Esophagus muscularis mucosa (tissue), 4 donors: ENCODE data around the gene DUSP10. TPM values are rescaled to one million over a fixed set of nuclear protein-coding genes. Genes with fewer than 3 reads are reported as not detected.
A peak's percentile ranks its signal among the peaks of the same experiment; 100 is the strongest.

Source experiments
- DNase-seq: peaks from one replicate; pipeline ENCODE4 v3.0.0-alpha.2; 2017; ENCODE audit errors: extremely low spot score
- H3K27ac ChIP-seq, 4 donors: fragments of 200-600 bp; sonication (generic); replicated peaks in 1 of 4; 1 replicate in 3 of 4; 2 replicates in 1 of 4; pipeline ENCODE4 v1.5.1; 2016 to 2019; ENCODE audit warnings: mild to moderate bottlenecking in 1 of 4
- H3K27me3 ChIP-seq, 4 donors: fragments of 200-600 bp; sonication (generic); one replicate each; pipeline versions ENCODE4 v1.5.1 to v1.6.0; 2016 to 2019
- H3K36me3 ChIP-seq, 4 donors: fragments of 200-600 bp; sonication (generic); one replicate each; pipeline ENCODE4 v1.5.1; 2016 to 2019
- H3K4me1 ChIP-seq, 4 donors: fragments of 200-600 bp; sonication (generic); one replicate each; pipeline ENCODE4 v1.5.1; 2016 to 2019
- H3K4me3 ChIP-seq, 4 donors: fragments of 200-600 bp; sonication (generic); 1 replicate in 2 of 4; 2 replicates in 2 of 4; pipeline ENCODE4 v1.5.1; 2016 to 2019; ENCODE audit warnings: mild to moderate bottlenecking in 4 of 4, moderate library complexity in 1 of 4
- H3K9me3 ChIP-seq, 4 donors: fragments of 200-600 bp; sonication (generic); 1 replicate in 3 of 4; 2 replicates in 1 of 4; pipeline ENCODE4 v1.5.1; 2016 to 2019
- CTCF ChIP-seq, 3 experiments: fragments of 200-600 bp in 2 of 3; fragments of 450-650 bp in 1 of 3; sonication (generic) in 2 of 3; IDR thresholded peaks; one replicate each; pipeline ENCODE4 v1.5.1; 2017 to 2019; ENCODE audit warnings: antibody characterized with exemption in 3 of 3, mild to moderate bottlenecking in 2 of 3, moderate library complexity in 1 of 3
- EP300 ChIP-seq: sonication (generic); formaldehyde crosslinking; IDR thresholded peaks from one replicate; pipeline ENCODE4 v1.6.1; 2017; ENCODE audit warnings: antibody characterized with exemption
- POLR2A ChIP-seq: fragments of 450-650 bp; IDR thresholded peaks from one replicate; pipeline ENCODE4 v1.6.1; 2017; ENCODE audit warnings: antibody characterized with exemption, moderate library complexity, mild to moderate bottlenecking, low read depth
- POLR2AphosphoS5 ChIP-seq, 2 donors: sonication (generic); formaldehyde crosslinking; IDR thresholded peaks; one replicate each; pipeline ENCODE4 v1.6.1; 2017; ENCODE audit warnings: antibody characterized with exemption in 2 of 2
- WGBS: methylation state at CpG from one replicate; pipeline ENCODE4 v1.1.5; 2018; 5-methylcytosine and 5-hydroxymethylcytosine counted together
- intact Hi-C: fragments of 100-400 bp; cut with DNase I; formaldehyde crosslinking; loops from one replicate; pipeline ENCODE4 v1.15.1; 2023
- total RNA-seq, 4 donors: library from RNA; depleted of rRNA; stranded (reverse); fragments of >200 nt; gene quantifications; one replicate each; pipeline versions ENCODE4 v1.1.0 to v1.2.1, GENCODE V29; 2016

Gene DUSP10
- total RNA-seq, 4 donors from 2014 or later = 5.5 to 13.1 (median 8.6) TPM

GRCh38 chr1:221697923-221698425 is 43.9 kb downstream of the DUSP10 start:
- Histone ChIP-seq H3K27ac (no peak overlapping the region), H3K9me3 (peaks cover 0 to 6% (median 0%) of the 10 kb centered on the region in 4 donors), H3K36me3 (peaks cover 0 to 11% (median 3%) of the 10 kb centered on the region in 4 donors), H3K27me3 (no peaks in the 10 kb centered on the region), H3K4me3 (no peak overlapping the region), H3K4me1 (peaks cover 0 to 16% (median 7%) of the 10 kb centered on the region in 4 donors)
- intact Hi-C loops = loop anchor here (10.0 kb wide), 1 partner anchor 143 kb away; no protein-coding TSS in a partner anchor
- TF ChIP-seq CTCF (IDR thresholded peaks at IDR 0.05) (no peak), POLR2A (no peak), POLR2AphosphoS5 (IDR thresholded peaks at IDR 0.05) (peak in 1 of 2 donors; percentile 6), EP300 (no peak)
- 29% methylated on average over 2 of the region's 3 CpGs for WGBS
- DNase-seq = no peak

GRCh38 chr1:221696718-221697461 is 45.0 kb downstream of the DUSP10 start:
- no peak for DNase-seq

DNA sequence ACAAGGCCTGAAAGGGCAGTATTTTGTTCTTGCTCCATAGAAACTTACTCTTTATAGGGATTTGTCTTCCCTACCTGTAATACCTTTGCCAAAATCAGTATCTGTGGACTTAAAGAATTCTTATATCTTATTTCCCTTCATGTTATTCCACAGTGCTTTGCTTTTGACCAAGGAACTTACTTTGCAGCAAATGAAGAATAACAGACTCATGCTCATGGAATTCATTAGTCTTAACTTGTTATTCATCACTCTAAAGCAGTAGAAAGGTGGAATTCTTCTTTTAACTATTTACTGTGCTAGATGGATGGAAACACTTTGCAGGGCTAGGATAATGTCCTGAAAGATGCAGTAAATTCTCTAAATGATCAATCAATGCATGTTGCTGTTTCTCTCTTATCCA is 45.9 kb downstream of the DUSP10 start:
- no peak overlapping the region for H3K4me3 ChIP-seq
- H3K36me3 ChIP-seq = no peaks in the 10 kb centered on the region
- no peak for DNase-seq
- no peak overlapping the region for H3K27ac ChIP-seq
- intact Hi-C loops = loop anchor here (10.0 kb wide), 1 partner anchor 141 kb away; no protein-coding TSS in a partner anchor
- H3K27me3 ChIP-seq = no peaks in the 10 kb centered on the region
- H3K4me1 ChIP-seq = peaks cover 0 to 16% (median 7%) of the 10 kb centered on the region in 4 donors
- peaks cover 0 to 6% (median 0%) of the 10 kb centered on the region in 4 donors for H3K9me3 ChIP-seq
- TF ChIP-seq CTCF (IDR thresholded peaks at IDR 0.05) (no peak), POLR2AphosphoS5 (IDR thresholded peaks at IDR 0.05) (no peak), EP300 (no peak), POLR2A (no peak)

More at GRCh38 chr1:221696718-221697461, 45.0 kb downstream of the DUSP10 start:
- H3K4me1 ChIP-seq = peaks cover 0 to 16% (median 7%) of the 10 kb centered on the region in 4 donors
- no peaks in the 10 kb centered on the region for H3K27me3 ChIP-seq
- H3K9me3 ChIP-seq = peaks cover 0 to 6% (median 0%) of the 10 kb centered on the region in 4 donors
- 90% methylated on average over 3 of the region's 3 CpGs for WGBS
- intact Hi-C loops = loop anchor here (10.0 kb wide), 1 partner anchor 142 kb away; no protein-coding TSS in a partner anchor
- TF ChIP-seq CTCF (IDR thresholded peaks at IDR 0.05) = no peak
- TF ChIP-seq POLR2AphosphoS5 (IDR thresholded peaks at IDR 0.05) = no peak
- no peak for TF ChIP-seq POLR2A
- TF ChIP-seq EP300 = no peak
- H3K27ac ChIP-seq = no peak overlapping the region
- no peak overlapping the region for H3K4me3 ChIP-seq
- peaks cover 0 to 3% (median 0%) of the 10 kb centered on the region in 4 donors for H3K36me3 ChIP-seq

- no peaks in the 10 kb centered on the region for H3K27me3 ChIP-seq
- H3K27ac ChIP-seq = no peak overlapping the region
- no peak for DNase-seq
- 75% methylated on average over 1 of the region's 1 CpG for WGBS
- no peaks in the 10 kb centered on the region for H3K36me3 ChIP-seq
- intact Hi-C loops = loop anchor here (10.0 kb wide), 1 partner anchor 140 kb away; no protein-coding TSS in a partner anchor
- H3K4me3 ChIP-seq = no peak overlapping the region
- TF ChIP-seq POLR2A (no peak), EP300 (no peak), CTCF (IDR thresholded peaks at IDR 0.05) (no peak), POLR2AphosphoS5 (IDR thresholded peaks at IDR 0.05) (no peak)
- H3K4me1 ChIP-seq = peaks cover 0 to 16% (median 7%) of the 10 kb centered on the region in 4 donors
- H3K9me3 ChIP-seq = peaks cover 0 to 6% (median 0%) of the 10 kb centered on the region in 4 donors
Measured at GRCh38 chr1:221695301-221695700, 46.6 kb downstream of the DUSP10 start.
